HCT116 (cell line): ENCODE data around the gene TAF3. TPM values are rescaled to one million over a fixed set of nuclear protein-coding genes. Genes with fewer than 3 reads are reported as not detected.

Experiments used
- ATAC-seq: fragments of 200-7000 bp; cut with Tn5 transposase; 2 replicates; pipeline ENCODE4 v1.9.1; 2020; ENCODE audit warnings: mild to moderate bottlenecking, moderate library complexity
- BruUV-seq: library from RNA; stranded (reverse); fragments of 400-500 nt; replicated peaks from 2 replicates; lab custom pipeline; 2021; lab: Mats Ljungman, UMichigan
- CTCF ChIA-PET: fragments of 300-600 bp; sonication (Branson Sonifier 250); formaldehyde crosslinking; loops from one replicate; lab custom pipeline; 2021; ENCODE audit warnings: antibody characterized with exemption; lab: Charles Lee
- POLR2A ChIA-PET: fragments of 300-600, 350-600 bp; sonication (Branson Sonifier 250); formaldehyde crosslinking; loops from one replicate; lab custom pipeline; 2021; ENCODE audit warnings: antibody characterized with exemption; lab: Charles Lee
- RAD21 ChIA-PET, 2 experiments: fragments of 300-600 bp; sonication (Branson Sonifier 250); formaldehyde crosslinking; loops; one replicate each; lab custom pipeline; 2023; ENCODE audit warnings: low total read pairs in 2 of 2; ENCODE audit not compliant: uncharacterized antibody in 2 of 2, unreplicated experiment in 2 of 2, low non-redundant PET in 1 of 2; lab: Charles Lee
- DNase-seq: peaks from one replicate; pipeline ENCODE4 v3.0.0-alpha.2; 2010; ENCODE audit warnings: low read depth, low spot score
- H2AFZ ChIP-seq: fragments of 200-600 bp; shearing (Covaris generic), sonication (generic); 2 replicates; pipeline ENCODE4 v1.6.1; 2017; ENCODE audit warnings: low read depth, mixed run types, mixed read lengths, antibody characterized with exemption, low read length; ENCODE audit not compliant: poor library complexity, severe bottlenecking
- H3K27ac ChIP-seq: 2 replicates; pipeline ENCODE4 v1.5.1; 2012; ENCODE audit warnings: low read depth, low read length
- H3K27me3 ChIP-seq: fragments of 200-600 bp; sonication (generic); 2 replicates; pipeline ENCODE4 v1.6.1; 2016; ENCODE audit warnings: mixed run types, low read length, mixed read lengths; ENCODE audit not compliant: insufficient read depth
- H3K36me3 ChIP-seq, 2 experiments: fragments of 200-500 bp in 1 of 2; fragments of 200-600 bp in 1 of 2; sonication (Bioruptor generic) in 1 of 2; sonication (generic) in 1 of 2; 2 replicates each; pipeline versions ENCODE4 v1.5.1 to v1.6.1; 2014 to 2016; ENCODE audit warnings: low read length in 2 of 2, inconsistent platforms in 1 of 2, mixed read lengths in 1 of 2, mixed run types in 1 of 2; ENCODE audit not compliant: insufficient read depth in 2 of 2, control insufficient read depth in 1 of 2
- H3K4me1 ChIP-seq, 2 experiments: fragments of 200-600 bp in 1 of 2; sonication (generic) in 1 of 2; 2 replicates each; pipeline versions ENCODE4 v1.5.1 to v1.6.1; 2012 to 2017; ENCODE audit warnings: low read length in 2 of 2, inconsistent platforms in 1 of 2, mild to moderate bottlenecking in 1 of 2, mixed read lengths in 1 of 2, mixed run types in 1 of 2, moderate library complexity in 1 of 2; ENCODE audit not compliant: insufficient read depth in 2 of 2, control insufficient read depth in 1 of 2
- H3K4me2 ChIP-seq: fragments of 200-600 bp; sonication (generic); 2 replicates; pipeline ENCODE4 v1.6.1; 2017; ENCODE audit warnings: mixed run types, low read length, mixed read lengths
- H3K4me3 ChIP-seq, 2 experiments: fragments of 200-600 bp in 1 of 2; sonication (generic) in 1 of 2; replicated peaks in 1 of 2; 2 replicates each; pipeline ENCODE4 v1.5.1; 2011 to 2016; ENCODE audit warnings: low read length in 2 of 2, control low read depth in 1 of 2, low read depth in 1 of 2, mild to moderate bottlenecking in 1 of 2, mixed read lengths in 1 of 2, mixed run types in 1 of 2
- H3K79me2 ChIP-seq: fragments of 200-600 bp; sonication (generic); 2 replicates; pipeline ENCODE4 v1.6.1; 2017; ENCODE audit warnings: mild to moderate bottlenecking, mixed run types, low read length, moderate library complexity, mixed read lengths; ENCODE audit not compliant: insufficient read depth
- H3K9ac ChIP-seq: fragments of 200-600 bp; sonication (generic); 2 replicates; pipeline ENCODE4 v1.6.1; 2016; ENCODE audit warnings: low read length, mixed read lengths
- H3K9me2 ChIP-seq: fragments of 200-600 bp; sonication (generic), shearing (Covaris generic); 2 replicates; pipeline ENCODE4 v1.6.1; 2017; ENCODE audit warnings: mixed run types, mild to moderate bottlenecking, moderate library complexity; ENCODE audit not compliant: insufficient read depth
- H3K9me3 ChIP-seq, 2 experiments: fragments of 200-500 bp in 1 of 2; fragments of 200-600 bp in 1 of 2; sonication (Bioruptor generic) in 1 of 2; sonication (generic) in 1 of 2; 2 replicates each; pipeline ENCODE4 v1.6.1; 2014 to 2017; ENCODE audit warnings: low read length in 2 of 2, mixed read lengths in 2 of 2, inconsistent platforms in 1 of 2, low read depth in 1 of 2, mild to moderate bottlenecking in 1 of 2, mixed run types in 1 of 2, moderate library complexity in 1 of 2; ENCODE audit not compliant: control insufficient read depth in 1 of 2, insufficient read depth in 1 of 2
- H4K20me1 ChIP-seq: fragments of 200-600 bp; sonication (generic), shearing (Covaris generic); 2 replicates; pipeline ENCODE4 v1.6.1; 2017; ENCODE audit warnings: mixed run types, mild to moderate bottlenecking, moderate library complexity; ENCODE audit not compliant: insufficient read depth
- CBX3 ChIP-seq: IDR thresholded peaks from 2 replicates; pipeline ENCODE4 v1.6.1; 2012; ENCODE audit warnings: low read depth
- CEBPB ChIP-seq: IDR thresholded peaks from 2 replicates; pipeline ENCODE4 v1.6.1; 2012; ENCODE audit warnings: low read depth
- CTCF ChIP-seq, 3 experiments: fragments of 200-600 bp in 1 of 3; sonication (generic) in 1 of 3; IDR thresholded peaks in 2 of 3; conservative IDR thresholded peaks in 1 of 3; 2 replicates each; pipeline ENCODE4 v1.5.1; 2012 to 2017; ENCODE audit warnings: low read depth in 2 of 3, low read length in 2 of 3, antibody characterized with exemption in 1 of 3, borderline replicate concordance in 1 of 3, control low read depth in 1 of 3, mild to moderate bottlenecking in 1 of 3, mixed read lengths in 1 of 3, mixed run types in 1 of 3, moderate library complexity in 1 of 3; ENCODE audit not compliant: insufficient read depth in 1 of 3
- EGR1 ChIP-seq: IDR thresholded peaks from 2 replicates; pipeline ENCODE4 v1.6.1; 2012; ENCODE audit warnings: low read depth
- ELF1 ChIP-seq: IDR thresholded peaks from 2 replicates; pipeline ENCODE4 v1.6.1; 2012; ENCODE audit warnings: low read depth, borderline replicate concordance
- EZH2 ChIP-seq: fragments of 200-600 bp; sonication (generic); IDR thresholded peaks from 2 replicates; pipeline ENCODE4 v1.6.1; 2017; ENCODE audit warnings: antibody characterized with exemption, mixed run types
- EZH2phosphoT487 ChIP-seq: fragments of 200-600 bp; IDR thresholded peaks from 2 replicates; pipeline ENCODE4 v1.6.1; 2018; ENCODE audit warnings: antibody characterized with exemption, borderline replicate concordance
- FOSL1 ChIP-seq: IDR thresholded peaks from 2 replicates; pipeline ENCODE4 v1.6.1; 2012; ENCODE audit warnings: low read depth
- JUND ChIP-seq: IDR thresholded peaks from 2 replicates; pipeline ENCODE4 v1.6.1; 2012
- MAX ChIP-seq: IDR thresholded peaks from 2 replicates; pipeline ENCODE4 v1.6.1; 2012
- POLR2A ChIP-seq: IDR thresholded peaks from 2 replicates; pipeline ENCODE4 v1.7.0; 2011; ENCODE audit warnings: borderline replicate concordance; ENCODE audit not compliant: insufficient read depth, insufficient read length; ENCODE audit errors: extremely low read depth
- POLR2AphosphoS5 ChIP-seq: IDR thresholded peaks from 2 replicates; pipeline ENCODE4 v1.6.1; 2011; ENCODE audit warnings: mild to moderate bottlenecking, low read depth, low read length, moderate library complexity
- SIN3A ChIP-seq: IDR thresholded peaks from 2 replicates; pipeline ENCODE4 v1.6.1; 2012; ENCODE audit warnings: low read depth
- SRF ChIP-seq: IDR thresholded peaks from 2 replicates; pipeline ENCODE4 v1.6.1; 2012; ENCODE audit warnings: low read depth
- TCF7L2 ChIP-seq: IDR thresholded peaks from 2 replicates; pipeline ENCODE4 v1.7.0; 2011; ENCODE audit warnings: borderline replicate concordance, inconsistent platforms; ENCODE audit not compliant: insufficient read depth, insufficient read length; ENCODE audit errors: extremely low read depth
- YY1 ChIP-seq: IDR thresholded peaks from 2 replicates; pipeline ENCODE4 v1.6.1; 2011; ENCODE audit warnings: low read length, low read depth, moderate library complexity, mild to moderate bottlenecking; ENCODE audit not compliant: insufficient replicate concordance; ENCODE audit errors: extremely low read depth
- ZNF274 ChIP-seq: fragments of 200-500 bp; sonication (Bioruptor generic); IDR thresholded peaks from 2 replicates; pipeline ENCODE4 v1.6.1; 2014; ENCODE audit warnings: mild to moderate bottlenecking, low read depth, low read length, inconsistent platforms
- intact Hi-C: fragments of 100-400 bp; cut with micrococcal nuclease; formaldehyde crosslinking; loops from 2 replicates; pipeline ENCODE4 v1.10.0; 2022
- total RNA-seq: library from RNA; stranded (reverse); gene quantifications from one replicate; pipeline ENCODE4 v1.2.1, GENCODE V29; 2021; ENCODE audit not compliant: unreplicated experiment
- TF ChIP-seq, protein P1 (sequence below): IDR thresholded peaks from 2 replicates; pipeline ENCODE4 v1.6.1; 2011; ENCODE audit warnings: mild to moderate bottlenecking, low read length, moderate library complexity; ENCODE audit not compliant: insufficient replicate concordance; ENCODE audit errors: extremely low read depth

Gene TAF3
- total RNA-seq, 1 experiment from 2014 or later: 8.0 TPM

DNA sequence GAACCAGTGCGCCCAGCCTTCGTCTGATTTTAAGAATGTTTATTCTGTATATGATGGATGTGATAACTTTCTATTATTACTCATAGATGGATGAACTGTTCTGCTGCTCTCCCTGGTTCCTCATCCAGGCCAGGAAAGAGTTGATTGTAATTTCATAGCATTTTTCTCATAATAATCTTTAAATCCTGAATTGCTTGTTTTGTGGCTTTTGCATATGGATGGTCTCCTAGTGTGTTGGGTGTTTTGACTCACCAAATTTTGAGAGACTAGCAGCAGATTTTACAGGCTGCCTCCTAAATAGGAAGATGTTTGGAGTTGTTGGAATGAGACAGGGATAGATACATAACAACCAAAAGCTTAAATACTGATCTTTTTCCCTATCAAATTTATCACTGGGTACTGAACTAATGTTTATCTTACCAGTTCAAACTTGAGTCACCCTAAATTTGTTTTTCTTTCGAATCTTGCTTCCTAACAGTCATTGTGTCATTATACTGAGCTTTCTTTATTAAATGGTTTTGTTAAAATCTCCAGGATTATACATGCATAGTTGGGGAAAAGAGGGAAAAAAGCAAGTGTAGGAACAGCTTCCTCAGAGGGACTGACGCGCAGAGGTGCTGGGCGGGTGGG, 130.2 kb downstream of the TAF3 start:
- TF ChIP-seq FOSL1 (no peak), TCF7L2 (no peak), CEBPB (no peak), JUND (no peak), CTCF (IDR thresholded peaks at IDR 0.05 in 2 of 3, conservative IDR thresholded peaks at IDR 0.05 in 1 of 3; ENCODE audit: borderline replicate concordance in 1 of 3, insufficient read depth in 1 of 3, low read depth in 2 of 3, low read length in 2 of 3) (no peak), ZNF274 (no peak), POLR2AphosphoS5 (no peak), EGR1 (no peak), YY1 (no peak), SIN3A (no peak), ELF1 (no peak), SRF (no peak), POLR2A (no peak), EZH2 (no peak), EZH2phosphoT487 (no peak), CBX3 (no peak), MAX (no peak)
- TF ChIP-seq, protein P1, sequence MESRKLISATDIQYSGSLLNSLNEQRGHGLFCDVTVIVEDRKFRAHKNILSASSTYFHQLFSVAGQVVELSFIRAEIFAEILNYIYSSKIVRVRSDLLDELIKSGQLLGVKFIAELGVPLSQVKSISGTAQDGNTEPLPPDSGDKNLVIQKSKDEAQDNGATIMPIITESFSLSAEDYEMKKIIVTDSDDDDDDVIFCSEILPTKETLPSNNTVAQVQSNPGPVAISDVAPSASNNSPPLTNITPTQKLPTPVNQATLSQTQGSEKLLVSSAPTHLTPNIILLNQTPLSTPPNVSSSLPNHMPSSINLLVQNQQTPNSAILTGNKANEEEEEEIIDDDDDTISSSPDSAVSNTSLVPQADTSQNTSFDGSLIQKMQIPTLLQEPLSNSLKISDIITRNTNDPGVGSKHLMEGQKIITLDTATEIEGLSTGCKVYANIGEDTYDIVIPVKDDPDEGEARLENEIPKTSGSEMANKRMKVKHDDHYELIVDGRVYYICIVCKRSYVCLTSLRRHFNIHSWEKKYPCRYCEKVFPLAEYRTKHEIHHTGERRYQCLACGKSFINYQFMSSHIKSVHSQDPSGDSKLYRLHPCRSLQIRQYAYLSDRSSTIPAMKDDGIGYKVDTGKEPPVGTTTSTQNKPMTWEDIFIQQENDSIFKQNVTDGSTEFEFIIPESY: no peak
- Histone ChIP-seq H3K36me3 (no peaks in the 10 kb centered on the region), H3K9ac (no peak overlapping the region), H3K9me3 (no peaks in the 10 kb centered on the region), H3K27me3 (no peaks in the 10 kb centered on the region), H3K79me2 (no peaks in the 10 kb centered on the region), H3K27ac (no peak overlapping the region), H3K9me2 (no peaks in the 10 kb centered on the region), H3K4me2 (no peak overlapping the region), H3K4me3 (no peak overlapping the region), H2AFZ (no peak overlapping the region), H4K20me1 (no peaks in the 10 kb centered on the region), H3K4me1 (no peaks in the 10 kb centered on the region)
- RAD21 ChIA-PET: no interaction called here
- POLR2A ChIA-PET: no interaction called here
- no TSS peak for BruUV-seq
- ATAC-seq (no peak), DNase-seq (no peak)
- intact Hi-C loops: no loop called here
- CTCF ChIA-PET: no interaction called here
